Kidney (tissue), 14 donors: ENCODE results near the gene RIMS4. TPM values are rescaled to one million over a fixed set of nuclear protein-coding genes. Genes with fewer than 3 reads are reported as not detected.

Experiments used
- DNase-seq, 5 donors: peaks; one replicate each; pipeline ENCODE4 v3.0.0-alpha.2; 2013 to 2020
- FAIRE-seq: peaks from 2 replicates; lab custom pipeline; 2012; peaks lifted over from hg19 to GRCh38; lab: Jason Lieb, UNC
- H3K27ac ChIP-seq, 2 donors: one replicate each; pipeline ENCODE4 v1.7.0; 2013; ENCODE audit warnings: low read depth in 2 of 2, low read length in 2 of 2, inconsistent platforms in 1 of 2
- H3K27me3 ChIP-seq: one replicate; pipeline ENCODE4 v1.7.1; 2013; ENCODE audit warnings: low read length, inconsistent platforms; ENCODE audit not compliant: control insufficient read depth, insufficient read depth
- H3K36me3 ChIP-seq, 3 donors: one replicate each; pipeline versions ENCODE4 v1.7.0 to v1.7.1; 2013; ENCODE audit warnings: low read length in 3 of 3, control low read depth in 1 of 3, inconsistent platforms in 1 of 3; ENCODE audit not compliant: insufficient read depth in 3 of 3, control insufficient read depth in 2 of 3
- H3K4me1 ChIP-seq, 3 donors: one replicate each; pipeline versions ENCODE4 v1.7.0 to v1.7.1; 2013; ENCODE audit warnings: low read length in 3 of 3, inconsistent platforms in 1 of 3, low read depth in 1 of 3; ENCODE audit not compliant: control insufficient read depth in 2 of 3, insufficient read depth in 2 of 3
- H3K4me3 ChIP-seq, 3 donors: one replicate each; pipeline versions ENCODE4 v1.7.0 to v1.8.1; 2013; ENCODE audit warnings: low read length in 3 of 3, control low read depth in 1 of 3, inconsistent platforms in 1 of 3
- H3K9ac ChIP-seq, 3 donors: one replicate each; pipeline versions ENCODE4 v1.7.0 to v1.7.1; 2013; ENCODE audit warnings: low read length in 3 of 3, control low read depth in 1 of 3, inconsistent platforms in 1 of 3
- H3K9me3 ChIP-seq, 3 donors: one replicate each; pipeline versions ENCODE4 v1.7.0 to v1.7.1; 2013; ENCODE audit warnings: low read length in 3 of 3, control low read depth in 1 of 3, inconsistent platforms in 1 of 3; ENCODE audit not compliant: control insufficient read depth in 2 of 3, insufficient read depth in 1 of 3
- CTCF ChIP-seq: IDR thresholded peaks from 3 replicates; pipeline ENCODE4 v1.5.1; 2012; ENCODE audit warnings: mild to moderate bottlenecking, moderate library complexity, borderline replicate concordance; ENCODE audit not compliant: insufficient read depth; ENCODE audit errors: extremely low read depth
- intact Hi-C: fragments of 100-400 bp; cut with DNase I; formaldehyde crosslinking; loops from one replicate; pipeline ENCODE4 v1.11.1; 2022
- polyA plus RNA-seq: library from polyadenylated mRNA; stranded (reverse); fragments of 350-450 nt; fragmentation: Illumina TruSeq; extraction: RNeasy Lipid Tissue Mini Kit (QIAGEN cat#74804); gene quantifications from one replicate; pipeline ENCODE4 v1.2.3, GENCODE V29; 2014; ENCODE audit warnings: low read depth, low replicate concordance; ENCODE audit not compliant: insufficient read depth
- total RNA-seq: library from RNA; stranded (reverse); fragmentation: NEBNext Ultra II Directional; extraction: Animal tissue kit (Norgen Biotek cat#: 25700); gene quantifications from one replicate; pipeline ENCODE4 v1.2.1, GENCODE V29; 2021
- donor health status: control.
- donor health status: control.
- donor health status: control.
- donor health status: control.
- donor health status: control.
- donor health status: DM: yes; HTN: yes; CAD: no.
- donor health status: Normal renal cell carcinoma (clear cell type).

Gene RIMS4
- total and polyA plus RNA-seq, 2 donors from 2014 or later, result 0.13 TPM; not detected in 1

DNA sequence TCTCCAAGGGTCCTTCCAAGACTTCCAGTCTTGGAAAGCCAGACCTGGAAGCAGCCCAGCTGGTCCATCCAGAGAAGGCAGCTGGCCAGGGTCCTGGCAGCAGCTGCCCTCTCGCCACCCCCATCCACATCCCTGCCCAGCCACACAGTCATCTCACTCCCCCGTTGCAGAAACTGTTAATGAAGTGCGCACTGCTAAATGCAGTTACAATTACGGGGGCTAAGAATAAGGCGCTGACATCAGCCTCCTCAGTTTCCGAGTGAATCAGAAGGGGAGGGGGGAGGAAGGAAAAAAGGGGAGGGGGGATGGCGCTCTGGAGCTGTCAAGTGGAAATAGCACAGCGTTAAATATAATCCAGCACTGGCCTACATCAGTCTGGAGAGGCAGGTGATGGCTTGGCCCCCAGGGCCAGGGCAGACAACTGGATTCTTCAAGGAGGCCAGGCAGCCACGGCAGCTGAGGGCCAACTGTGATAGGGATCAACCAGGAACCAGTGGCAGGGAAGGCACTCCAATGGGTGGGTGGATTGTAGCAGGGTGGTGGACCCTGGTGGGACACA, 6.9 kb downstream of the RIMS4 start:
- H3K27ac ChIP-seq, result no peak overlapping the region
- DNase-seq (peak in 2 of 5 donors; percentile 8 to 31), FAIRE-seq (no peak)
- no peaks in the 10 kb centered on the region for H3K9me3 ChIP-seq
- H3K4me3 ChIP-seq, result no peak overlapping the region
- no peaks in the 10 kb centered on the region for H3K36me3 ChIP-seq
- H3K4me1 ChIP-seq, result no peaks in the 10 kb centered on the region
- H3K27me3 ChIP-seq, result peaks cover 3% of the 10 kb centered on the region
- intact Hi-C loops, result no loop called here
- H3K9ac ChIP-seq, result no peak overlapping the region
- no peak for TF ChIP-seq CTCF

DNA sequence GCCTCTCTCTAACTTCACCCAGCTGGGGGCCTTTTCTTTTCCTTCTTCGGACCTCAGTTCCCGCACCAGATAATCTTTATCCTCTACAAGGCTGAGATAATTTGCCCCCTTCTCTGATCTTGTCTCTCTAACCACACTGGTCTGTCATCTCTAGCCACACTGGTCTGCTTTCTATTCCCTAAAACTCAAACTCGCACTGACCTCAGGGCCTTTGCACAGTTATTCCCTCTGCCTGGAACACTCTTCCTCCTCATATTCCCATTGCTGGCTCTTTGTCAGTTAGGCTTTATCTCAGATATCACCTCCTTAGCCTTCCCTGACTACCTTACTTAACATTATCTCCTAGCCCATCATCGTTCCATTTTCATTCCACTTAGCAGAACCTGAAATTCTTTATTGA, 7.6 kb downstream of the RIMS4 start:
- intact Hi-C loops, result no loop called here
- no peaks in the 10 kb centered on the region for H3K4me1 ChIP-seq
- no peaks in the 10 kb centered on the region for H3K36me3 ChIP-seq
- no peaks in the 10 kb centered on the region for H3K9me3 ChIP-seq
- no peak for TF ChIP-seq CTCF
- DNase-seq (no peak), FAIRE-seq (no peak)
- H3K27ac ChIP-seq, result no peak overlapping the region
- no peak overlapping the region for H3K9ac ChIP-seq
- no peaks in the 10 kb centered on the region for H3K27me3 ChIP-seq
- no peak overlapping the region for H3K4me3 ChIP-seq

GRCh38 chr20:44800391-44801046, 9.8 kb downstream of the RIMS4 start:
- FAIRE-seq (no peak), DNase-seq (no peak)
- Histone ChIP-seq H3K4me3 (no peak overlapping the region), H3K27ac (no peak overlapping the region), H3K27me3 (no peaks in the 10 kb centered on the region), H3K4me1 (no peaks in the 10 kb centered on the region), H3K9ac (no peak overlapping the region), H3K9me3 (no peaks in the 10 kb centered on the region), H3K36me3 (no peaks in the 10 kb centered on the region)
- no peak for TF ChIP-seq CTCF
- intact Hi-C loops, result no loop called here
